ENCODE data around the gene NKAP.
"Not testable (repeated sequence)": the region's sequence is repeated elsewhere in the genome, so short reads cannot be mapped to it uniquely, and the experiment has no call there.

Gene NKAP

DNA sequence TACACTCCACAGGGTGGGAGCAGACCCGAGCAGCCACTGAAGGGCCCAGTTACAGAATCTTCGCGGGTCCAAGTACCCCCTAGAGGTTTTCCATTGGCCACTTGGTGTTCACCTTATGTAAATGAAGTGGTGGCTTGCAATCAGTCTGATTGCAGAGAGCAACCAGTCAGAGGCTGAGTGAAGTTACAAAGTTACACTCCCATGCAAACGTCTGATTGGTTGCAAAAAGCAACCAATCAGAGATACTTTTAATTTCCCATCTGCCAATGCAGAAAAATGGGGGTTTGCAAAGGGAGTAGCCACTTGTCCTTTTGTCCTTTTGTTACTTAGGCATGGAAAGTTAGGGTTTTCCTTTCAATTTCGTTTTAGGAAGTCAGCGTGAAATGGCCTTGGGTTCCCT is 27.0 kb upstream of the NKAP start:
- no peak overlapping the region for H3K4me3 ChIP-seq
- intact Hi-C loops (cut with DNase I; ENCODE audit: low total_unique reads), result no loop called here
- no peak for DNase-seq
- H3K27ac ChIP-seq, result no peak overlapping the region
- H3K4me1 ChIP-seq, result no peaks in the 10 kb centered on the region
- H3K27me3 ChIP-seq, result no peaks in the 10 kb centered on the region
- no peaks in the 10 kb centered on the region for H3K36me3 ChIP-seq
- no peaks in the 10 kb centered on the region for H3K9me3 ChIP-seq
- TF ChIP-seq, protein P1, sequence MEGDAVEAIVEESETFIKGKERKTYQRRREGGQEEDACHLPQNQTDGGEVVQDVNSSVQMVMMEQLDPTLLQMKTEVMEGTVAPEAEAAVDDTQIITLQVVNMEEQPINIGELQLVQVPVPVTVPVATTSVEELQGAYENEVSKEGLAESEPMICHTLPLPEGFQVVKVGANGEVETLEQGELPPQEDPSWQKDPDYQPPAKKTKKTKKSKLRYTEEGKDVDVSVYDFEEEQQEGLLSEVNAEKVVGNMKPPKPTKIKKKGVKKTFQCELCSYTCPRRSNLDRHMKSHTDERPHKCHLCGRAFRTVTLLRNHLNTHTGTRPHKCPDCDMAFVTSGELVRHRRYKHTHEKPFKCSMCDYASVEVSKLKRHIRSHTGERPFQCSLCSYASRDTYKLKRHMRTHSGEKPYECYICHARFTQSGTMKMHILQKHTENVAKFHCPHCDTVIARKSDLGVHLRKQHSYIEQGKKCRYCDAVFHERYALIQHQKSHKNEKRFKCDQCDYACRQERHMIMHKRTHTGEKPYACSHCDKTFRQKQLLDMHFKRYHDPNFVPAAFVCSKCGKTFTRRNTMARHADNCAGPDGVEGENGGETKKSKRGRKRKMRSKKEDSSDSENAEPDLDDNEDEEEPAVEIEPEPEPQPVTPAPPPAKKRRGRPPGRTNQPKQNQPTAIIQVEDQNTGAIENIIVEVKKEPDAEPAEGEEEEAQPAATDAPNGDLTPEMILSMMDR (IDR thresholded peaks at IDR 0.05), result no peak

DNA sequence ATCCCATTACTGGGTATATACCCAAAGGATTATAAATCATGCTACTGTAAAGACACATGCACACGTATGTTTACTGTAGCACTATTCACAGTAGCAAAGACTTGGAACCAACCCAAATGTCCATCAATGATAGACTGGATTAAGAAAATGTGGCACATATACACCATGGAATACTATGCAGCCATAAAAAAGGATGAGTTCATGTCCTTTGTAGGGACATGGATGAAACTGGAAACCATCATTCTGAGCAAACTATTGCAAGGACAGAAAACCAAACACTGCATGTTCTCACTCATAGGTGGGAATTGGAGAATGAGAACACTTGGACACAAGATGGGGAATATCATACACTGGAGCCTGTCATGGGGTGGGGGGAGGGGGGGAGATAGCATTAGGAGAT is 23.3 kb upstream of the NKAP start:
- DNase-seq; H3K4me1 ChIP-seq; H3K27me3 ChIP-seq; H3K36me3 ChIP-seq; H3K9me3 ChIP-seq; H3K4me3 ChIP-seq; intact Hi-C loops (cut with DNase I; ENCODE audit: low total_unique reads); H3K27ac ChIP-seq: not testable (repeated sequence)

DNA sequence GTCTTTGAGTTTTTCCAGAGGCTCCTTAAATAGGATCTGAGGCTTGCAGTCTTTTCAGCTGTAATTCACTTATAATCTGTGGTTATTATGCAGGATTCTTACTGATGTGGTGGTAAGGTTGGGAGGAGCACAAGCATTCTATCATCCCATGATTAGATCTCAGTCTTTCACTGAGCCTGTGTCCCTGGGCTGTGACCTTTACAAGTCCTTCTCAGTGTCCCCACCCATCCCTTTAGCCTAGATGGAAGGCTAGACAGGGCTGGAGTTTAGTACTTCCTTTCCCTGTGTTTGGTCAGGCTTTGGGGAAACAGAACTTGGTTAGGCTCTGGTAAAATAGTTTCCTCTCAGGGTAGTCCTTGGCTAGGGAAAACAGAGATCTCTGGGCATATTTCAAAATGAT is 17.1 kb upstream of the NKAP start:
- H3K4me3 ChIP-seq, result no peak overlapping the region
- no peaks in the 10 kb centered on the region for H3K27me3 ChIP-seq
- no peaks in the 10 kb centered on the region for H3K36me3 ChIP-seq
- H3K9me3 ChIP-seq, result peaks cover 0 to 4% (median 0%) of the 10 kb centered on the region in 3 donors
- no peak for DNase-seq
- H3K27ac ChIP-seq, result no peak overlapping the region
- TF ChIP-seq, protein P1 (IDR thresholded peaks at IDR 0.05), result no peak
- no peaks in the 10 kb centered on the region for H3K4me1 ChIP-seq
- intact Hi-C loops (cut with DNase I; ENCODE audit: low total_unique reads), result no loop called here

DNA sequence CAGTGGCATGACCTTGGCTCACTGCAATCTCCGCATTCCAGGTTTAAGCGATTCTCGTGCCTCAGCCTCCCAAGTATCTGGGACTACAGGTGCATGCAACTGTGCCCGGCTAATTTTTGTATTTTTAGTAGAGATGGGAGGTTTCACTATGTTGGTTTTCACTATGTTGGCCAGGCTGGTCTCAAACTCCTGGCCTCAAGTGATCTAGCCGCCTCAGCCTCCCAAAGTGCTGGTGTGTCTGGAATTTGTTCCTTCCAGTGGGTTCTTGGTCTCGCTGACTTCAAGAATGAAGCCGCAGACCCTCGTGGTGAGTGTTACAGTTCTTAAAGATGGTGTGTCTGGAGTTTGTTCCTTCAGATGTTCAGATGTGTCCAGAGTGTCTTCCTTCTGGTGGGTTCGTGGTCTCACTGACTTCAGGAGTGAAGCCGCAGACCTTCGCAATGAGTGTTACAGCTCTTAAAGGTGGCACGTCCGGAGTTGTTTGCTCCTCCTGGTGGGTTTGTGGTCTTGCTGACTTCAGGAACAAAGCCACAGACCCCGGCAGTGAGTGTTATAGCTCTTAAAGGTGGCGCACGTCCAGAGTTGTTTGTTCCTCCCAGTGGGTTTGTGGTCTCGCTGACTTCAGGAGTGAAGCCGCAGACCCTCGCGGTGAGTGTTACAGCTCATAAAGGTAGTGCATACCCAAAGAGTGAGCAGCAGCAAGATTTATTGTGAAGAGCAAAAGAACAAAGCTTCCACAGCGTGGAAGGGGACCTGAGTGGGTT is 12.4 kb upstream of the NKAP start:
- H3K9me3 ChIP-seq; DNase-seq; H3K27ac ChIP-seq; H3K36me3 ChIP-seq; H3K4me1 ChIP-seq; H3K4me3 ChIP-seq; intact Hi-C loops (cut with DNase I; ENCODE audit: low total_unique reads); H3K27me3 ChIP-seq: not testable (repeated sequence)

DNA sequence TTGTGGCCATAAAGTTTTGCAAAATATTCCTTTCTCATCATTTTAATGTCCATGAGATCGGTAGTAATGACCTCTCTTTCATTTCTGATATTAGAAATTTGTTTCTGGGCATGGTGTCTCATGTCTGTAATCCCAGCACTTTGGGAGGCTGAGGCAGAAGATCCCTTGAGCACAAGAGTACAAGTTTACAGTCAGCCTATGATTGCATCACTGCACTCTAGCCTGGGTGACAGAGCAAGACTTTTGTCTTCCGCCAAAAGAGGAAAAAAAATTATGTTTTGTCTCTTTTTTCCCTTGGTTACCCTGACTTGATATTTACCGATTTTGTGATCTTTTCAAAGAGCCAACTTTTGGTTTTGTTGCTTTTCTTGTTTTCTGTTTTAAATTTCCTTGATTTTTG is 10.8 kb upstream of the NKAP start:
- no peak overlapping the region for H3K27ac ChIP-seq
- intact Hi-C loops (cut with DNase I; ENCODE audit: low total_unique reads), result no loop called here
- peaks cover 0 to 4% (median 0%) of the 10 kb centered on the region in 3 donors for H3K9me3 ChIP-seq
- TF ChIP-seq, protein P1 (IDR thresholded peaks at IDR 0.05), result no peak
- H3K36me3 ChIP-seq, result no peaks in the 10 kb centered on the region
- no peaks in the 10 kb centered on the region for H3K4me1 ChIP-seq
- H3K27me3 ChIP-seq, result no peaks in the 10 kb centered on the region
- no peak overlapping the region for H3K4me3 ChIP-seq
- no peak for DNase-seq

DNA sequence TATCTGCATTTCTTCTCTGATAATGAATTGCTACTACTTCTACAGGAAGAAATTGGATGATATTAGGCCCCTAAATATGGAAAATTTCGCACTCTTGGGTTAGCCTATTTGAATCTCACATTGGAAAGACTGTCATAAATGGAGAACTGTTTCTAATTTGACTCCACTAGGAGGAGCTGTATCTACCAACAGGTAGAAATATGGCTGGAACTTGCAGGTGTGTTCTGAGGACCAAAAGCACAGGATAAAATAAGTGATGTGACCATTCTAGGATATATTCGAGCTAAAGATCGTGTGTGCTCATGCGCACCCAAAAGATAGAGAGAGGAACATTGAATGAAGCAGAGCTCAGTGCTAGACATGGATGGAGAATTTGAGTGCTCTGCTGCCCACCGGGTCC is 4.8 kb upstream of the NKAP start:
- no peak for DNase-seq
- Histone ChIP-seq H3K4me1 (no peaks in the 10 kb centered on the region), H3K27ac (no peak overlapping the region), H3K27me3 (no peaks in the 10 kb centered on the region), H3K36me3 (no peaks in the 10 kb centered on the region), H3K9me3 (no peaks in the 10 kb centered on the region), H3K4me3 (no peak overlapping the region)
- intact Hi-C loops (cut with DNase I; ENCODE audit: low total_unique reads), result no loop called here
- TF ChIP-seq, protein P1 (IDR thresholded peaks at IDR 0.05), result no peak

- Histone ChIP-seq H3K4me1 (peaks cover 0 to 13% (median 5%) of the 10 kb centered on the region in 4 donors), H3K4me3 (no peak overlapping the region)
- no peak for DNase-seq
These were observed 1.9 kb upstream of the NKAP start for GRCh38 chrX:119945481-119945880.

More at GRCh38 chrX:119945481-119945880, 1.9 kb upstream of the NKAP start:
- Histone ChIP-seq H3K36me3 (no peaks in the 10 kb centered on the region), H3K27ac (no peak overlapping the region), H3K27me3 (no peaks in the 10 kb centered on the region), H3K9me3 (no peaks in the 10 kb centered on the region)
- TF ChIP-seq, protein P1 (IDR thresholded peaks at IDR 0.05), result no peak
- intact Hi-C loops (cut with DNase I; ENCODE audit: low total_unique reads), result no loop called here

Measured in tibial artery (tissue), 4 donors.